SJCRH30 (cell line): ENCODE data around the gene PRSS27. TPM values are rescaled to one million over a fixed set of nuclear protein-coding genes. Genes with fewer than 3 reads are reported as not detected.
A peak's percentile ranks its signal among the peaks of the same experiment; 100 is the strongest.
"Not testable (repeated sequence)": the region's sequence is repeated elsewhere in the genome, so short reads cannot be mapped to it uniquely, and the experiment has no call there.

Experiments used
- DNase-seq, 2 experiments: peaks; one replicate each; pipeline ENCODE4 v3.0.0-alpha.2; 2015 to 2020
- H3K27ac ChIP-seq: fragments of 250-450 bp; sonication (Bioruptor Pico); 2 replicates; pipeline ENCODE4 v1.5.1; 2020; ENCODE audit warnings: mild to moderate bottlenecking, moderate library complexity
- H3K27me3 ChIP-seq: fragments of 250-450 bp; sonication (Bioruptor Pico); 2 replicates; pipeline ENCODE4 v1.5.1; 2020; ENCODE audit warnings: mild to moderate bottlenecking, moderate library complexity
- H3K36me3 ChIP-seq: fragments of 250-450 bp; sonication (Bioruptor Pico); 2 replicates; pipeline ENCODE4 v1.5.1; 2020; ENCODE audit warnings: mild to moderate bottlenecking, moderate library complexity
- H3K4me1 ChIP-seq: fragments of 250-450 bp; sonication (Bioruptor Pico); 2 replicates; pipeline ENCODE4 v1.5.1; 2020; ENCODE audit warnings: mild to moderate bottlenecking, moderate library complexity
- H3K4me3 ChIP-seq: fragments of 250-450 bp; sonication (Bioruptor Pico); 2 replicates; pipeline ENCODE4 v1.5.1; 2020; ENCODE audit warnings: mild to moderate bottlenecking, moderate library complexity
- H3K9me3 ChIP-seq: fragments of 250-450 bp; sonication (Bioruptor Pico); replicated peaks from 2 replicates; pipeline ENCODE4 v1.5.1; 2020; ENCODE audit warnings: mild to moderate bottlenecking, moderate library complexity
- total RNA-seq: library from RNA; depleted of rRNA; stranded (reverse); fragments of >200 nt; shearing (Covaris generic); gene quantifications from 2 replicates; pipeline ENCODE4 v1.2.3, GENCODE V29; 2014

Gene PRSS27
- total RNA-seq, 1 experiment from 2014 or later: 0.40 TPM

GRCh38 chr16:2691491-2692248, 28.4 kb downstream of the PRSS27 start:
- no peaks in the 10 kb centered on the region for H3K27me3 ChIP-seq
- DNase-seq: no peak
- no peaks in the 10 kb centered on the region for H3K9me3 ChIP-seq
- H3K4me1 ChIP-seq: peaks cover 12% of the 10 kb centered on the region; the same call in 1 of the 2 replicates
- H3K27ac ChIP-seq: peak overlapping the region; percentile 86; the same call in 1 of the 2 replicates
- H3K4me3 ChIP-seq: no peak overlapping the region
- H3K36me3 ChIP-seq: peaks cover 9% of the 10 kb centered on the region; the same call in 1 of the 2 replicates

- Histone ChIP-seq H3K27ac (no peak overlapping the region), H3K4me1 (peaks cover 12% of the 10 kb centered on the region; the same call in 1 of the 2 replicates), H3K36me3 (peaks cover 9% of the 10 kb centered on the region; the same call in 1 of the 2 replicates), H3K27me3 (no peaks in the 10 kb centered on the region), H3K9me3 (no peaks in the 10 kb centered on the region), H3K4me3 (no peak overlapping the region)
- DNase-seq: no peak
Observed at GRCh38 chr16:2690852-2691251, 29.2 kb downstream of the PRSS27 start.

DNA sequence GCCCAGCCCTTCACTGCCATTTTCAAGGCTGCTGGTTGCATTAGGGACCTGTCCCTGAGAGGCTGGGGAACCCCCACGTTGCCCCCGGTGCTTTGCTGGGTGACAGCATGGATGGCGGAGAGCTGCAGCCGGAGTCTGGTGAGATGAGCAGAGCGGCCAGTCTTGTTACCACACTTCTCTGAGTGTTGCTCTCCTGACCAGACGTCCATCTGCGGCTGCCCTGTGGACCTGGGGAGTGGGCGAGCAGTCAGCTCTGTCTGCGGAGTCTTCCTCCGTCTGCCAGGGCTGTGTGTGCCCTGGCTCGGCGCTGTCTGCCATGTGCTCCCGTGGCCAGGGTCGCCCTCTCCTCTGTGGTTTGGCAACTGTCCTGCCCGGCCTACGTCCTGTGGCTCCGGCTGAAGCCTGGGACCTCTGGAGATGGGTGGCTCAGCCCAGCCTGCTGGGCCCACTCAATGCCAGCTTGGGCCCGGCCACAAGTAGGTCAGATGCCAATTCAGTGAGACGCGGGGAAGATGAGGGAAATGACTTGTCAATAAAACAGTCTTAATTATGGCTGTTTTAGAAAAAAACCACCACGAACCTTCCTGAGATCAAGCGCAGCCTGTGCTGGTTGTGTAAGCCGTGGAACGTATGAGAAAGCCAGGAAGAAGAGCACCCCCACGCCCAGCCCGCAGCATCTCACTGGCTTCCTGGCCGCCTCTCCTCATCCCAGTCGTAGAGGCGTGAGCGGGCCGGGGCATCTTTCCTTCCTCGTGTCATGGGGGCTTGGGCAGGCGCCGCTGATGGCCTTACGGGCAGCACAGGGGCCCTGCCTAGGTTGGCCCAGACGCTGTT, 29.8 kb downstream of the PRSS27 start:
- Histone ChIP-seq H3K27me3 (no peaks in the 10 kb centered on the region), H3K4me3 (no peak overlapping the region), H3K9me3 (no peaks in the 10 kb centered on the region), H3K27ac (no peak overlapping the region), H3K36me3 (peaks cover 9% of the 10 kb centered on the region; the same call in 1 of the 2 replicates), H3K4me1 (peaks cover 12% of the 10 kb centered on the region; the same call in 1 of the 2 replicates)
- DNase-seq: no peak

DNA sequence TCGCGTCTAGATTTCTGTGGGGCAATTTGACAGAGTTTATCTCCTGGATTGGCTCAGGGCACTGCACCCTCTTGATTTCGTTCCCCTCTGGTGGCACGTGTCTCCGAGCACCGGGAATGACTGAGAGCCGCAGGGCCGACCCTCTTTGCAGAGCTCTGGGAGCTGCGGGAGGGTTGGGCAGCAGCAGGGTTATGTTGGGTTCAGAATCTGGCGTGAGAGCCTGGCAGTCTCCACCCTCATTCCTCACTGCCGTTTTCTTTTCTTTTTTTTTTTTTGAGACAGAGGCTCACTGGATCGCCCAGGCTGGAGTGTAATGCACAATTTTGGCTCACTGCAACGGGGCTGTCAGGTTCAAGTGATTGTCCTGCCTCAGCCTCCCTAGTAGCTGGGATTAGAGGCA, 30.6 kb downstream of the PRSS27 start:
- not testable (repeated sequence) for H3K4me3 ChIP-seq, H3K36me3 ChIP-seq, H3K27ac ChIP-seq, DNase-seq, H3K27me3 ChIP-seq, H3K9me3 ChIP-seq
- H3K4me1 ChIP-seq: peaks cover 12% of the 10 kb centered on the region; the same call in 1 of the 2 replicates

GRCh38 chr16:2687531-2688308, 32.3 kb downstream of the PRSS27 start:
- Histone ChIP-seq H3K4me3 (no peak overlapping the region), H3K36me3 (peaks cover 9% of the 10 kb centered on the region; the same call in 1 of the 2 replicates), H3K9me3 (no peaks in the 10 kb centered on the region), H3K4me1 (peaks cover 9% of the 10 kb centered on the region; the same call in 1 of the 2 replicates), H3K27me3 (no peaks in the 10 kb centered on the region), H3K27ac (no peak overlapping the region)
- no peak for DNase-seq

GRCh38 chr16:2686912-2687507, 33.0 kb downstream of the PRSS27 start:
- no peaks in the 10 kb centered on the region for H3K9me3 ChIP-seq
- peaks cover 9% of the 10 kb centered on the region; the same call in 1 of the 2 replicates for H3K36me3 ChIP-seq
- no peaks in the 10 kb centered on the region for H3K27me3 ChIP-seq
- H3K27ac ChIP-seq: no peak overlapping the region
- peaks cover 4% of the 10 kb centered on the region; the same call in 1 of the 2 replicates for H3K4me1 ChIP-seq
- H3K4me3 ChIP-seq: no peak overlapping the region
- no peak for DNase-seq

DNA sequence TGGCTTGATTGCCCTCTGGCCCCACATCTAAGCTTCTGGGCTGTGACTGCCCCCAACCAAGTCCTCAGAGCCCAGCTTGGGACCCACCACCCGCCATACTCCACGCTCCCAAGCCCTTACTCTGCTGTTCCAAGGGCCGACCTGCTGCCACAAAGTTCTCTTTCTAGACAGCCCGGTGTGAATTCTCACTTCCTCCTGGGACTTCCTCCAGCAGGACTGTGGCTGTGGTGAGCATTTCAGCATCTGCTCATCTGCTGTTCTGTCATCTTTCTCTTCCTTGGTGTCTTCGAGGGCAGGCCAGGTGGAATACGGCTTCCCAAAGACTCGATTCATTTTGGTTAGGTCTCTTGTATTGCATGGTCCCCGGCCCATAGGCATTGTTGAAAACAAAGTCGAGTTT, 33.9 kb downstream of the PRSS27 start:
- not testable (repeated sequence) for H3K9me3 ChIP-seq, H3K4me3 ChIP-seq, H3K36me3 ChIP-seq

GRCh38 chr16:2683041-2683440, 37.0 kb downstream of the PRSS27 start:
- H3K4me1 ChIP-seq, H3K36me3 ChIP-seq, H3K27me3 ChIP-seq, H3K9me3 ChIP-seq, DNase-seq: not testable (repeated sequence)
- Histone ChIP-seq H3K27ac (peak overlapping the region; percentile 26; the same call in 1 of the 2 replicates), H3K4me3 (peak overlapping the region; percentile 81)

More for the DNA sequence above, 33.9 kb downstream of the PRSS27 start:
- not testable (repeated sequence) for H3K27me3 ChIP-seq, H3K27ac ChIP-seq, H3K4me1 ChIP-seq, DNase-seq

DNA sequence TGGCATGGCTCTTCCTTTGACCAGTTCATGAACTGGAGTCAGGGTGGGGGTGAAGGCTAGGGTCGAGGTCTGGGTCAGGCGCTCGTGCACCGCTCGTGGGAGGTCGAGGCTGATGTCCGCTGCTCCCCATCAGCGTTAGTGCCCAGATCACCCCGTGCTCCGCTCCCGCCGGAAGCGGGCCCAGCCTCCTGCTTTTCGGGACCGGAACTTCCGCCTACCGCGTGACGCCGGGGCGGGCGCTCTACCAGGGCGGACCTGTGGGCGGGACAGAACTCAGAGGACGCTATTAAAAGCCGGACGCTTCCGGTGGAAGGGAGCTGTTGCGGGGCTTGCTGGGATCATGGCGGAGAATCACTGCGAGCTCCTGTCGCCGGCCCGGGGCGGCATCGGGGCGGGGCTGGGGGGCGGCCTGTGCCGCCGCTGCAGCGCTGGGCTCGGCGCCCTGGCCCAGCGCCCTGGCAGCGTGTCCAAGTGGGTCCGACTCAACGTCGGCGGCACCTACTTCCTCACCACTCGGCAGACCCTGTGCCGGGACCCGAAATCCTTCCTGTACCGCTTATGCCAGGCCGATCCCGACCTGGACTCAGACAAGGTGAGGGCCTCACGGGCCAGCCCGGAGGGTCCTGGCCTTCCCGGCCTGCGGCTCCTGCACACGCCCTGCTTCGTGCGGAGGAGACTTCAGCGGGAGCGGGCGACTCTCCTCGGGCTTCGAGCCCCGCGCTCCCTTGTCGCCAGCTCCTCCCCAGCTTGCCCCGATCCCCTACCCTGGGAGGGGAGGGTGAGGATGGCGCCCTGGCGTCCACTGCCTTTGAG, 37.6 kb downstream of the PRSS27 start, which contains the start of gene KCTD5:
Gene KCTD5 (plus strand): TSS at position 315 of the 813 bp plus-strand sequence. CDS start 26 bp downstream, at position 341.
- peak within 1 kb of the TSS; percentile 46; the same call in 1 of the 2 replicates for H3K27ac ChIP-seq
- DNase-seq: peak; percentile 94 to 95
- peak within 1 kb of the TSS; percentile 81 for H3K4me3 ChIP-seq
- no peaks in the 10 kb centered on the region for H3K36me3 ChIP-seq
- H3K4me1 ChIP-seq: peaks cover 4% of the 10 kb centered on the region; the same call in 1 of the 2 replicates
- no peaks in the 10 kb centered on the region for H3K9me3 ChIP-seq
- no peaks in the 10 kb centered on the region for H3K27me3 ChIP-seq

DNA sequence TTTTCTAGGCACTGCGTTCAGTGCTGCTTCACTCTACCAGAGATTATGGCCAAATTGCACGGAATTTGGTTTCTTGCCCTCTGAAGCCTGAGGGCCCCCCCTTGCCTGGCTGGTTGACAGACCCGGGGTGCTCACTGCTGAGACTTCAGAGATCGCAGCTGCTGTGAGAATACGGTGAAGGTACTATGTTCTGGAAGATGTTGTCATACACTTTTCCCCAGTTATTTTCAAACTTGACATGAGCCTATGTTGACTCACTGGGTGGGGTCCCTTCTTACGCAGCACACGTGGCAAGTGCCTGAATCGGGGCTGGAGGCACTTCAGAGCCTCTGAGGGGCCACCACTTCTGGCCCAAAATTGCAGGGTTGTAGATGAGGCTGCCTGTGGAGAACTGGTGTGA, 39.7 kb downstream of the PRSS27 start:
- not testable (repeated sequence) for H3K9me3 ChIP-seq, H3K36me3 ChIP-seq, H3K27me3 ChIP-seq, DNase-seq, H3K4me1 ChIP-seq, H3K4me3 ChIP-seq, H3K27ac ChIP-seq

GRCh38 chr16:2679902-2680301, 40.1 kb downstream of the PRSS27 start:
- H3K27me3 ChIP-seq, H3K36me3 ChIP-seq, H3K27ac ChIP-seq, H3K9me3 ChIP-seq, H3K4me1 ChIP-seq, DNase-seq, H3K4me3 ChIP-seq: not testable (repeated sequence)

DNA sequence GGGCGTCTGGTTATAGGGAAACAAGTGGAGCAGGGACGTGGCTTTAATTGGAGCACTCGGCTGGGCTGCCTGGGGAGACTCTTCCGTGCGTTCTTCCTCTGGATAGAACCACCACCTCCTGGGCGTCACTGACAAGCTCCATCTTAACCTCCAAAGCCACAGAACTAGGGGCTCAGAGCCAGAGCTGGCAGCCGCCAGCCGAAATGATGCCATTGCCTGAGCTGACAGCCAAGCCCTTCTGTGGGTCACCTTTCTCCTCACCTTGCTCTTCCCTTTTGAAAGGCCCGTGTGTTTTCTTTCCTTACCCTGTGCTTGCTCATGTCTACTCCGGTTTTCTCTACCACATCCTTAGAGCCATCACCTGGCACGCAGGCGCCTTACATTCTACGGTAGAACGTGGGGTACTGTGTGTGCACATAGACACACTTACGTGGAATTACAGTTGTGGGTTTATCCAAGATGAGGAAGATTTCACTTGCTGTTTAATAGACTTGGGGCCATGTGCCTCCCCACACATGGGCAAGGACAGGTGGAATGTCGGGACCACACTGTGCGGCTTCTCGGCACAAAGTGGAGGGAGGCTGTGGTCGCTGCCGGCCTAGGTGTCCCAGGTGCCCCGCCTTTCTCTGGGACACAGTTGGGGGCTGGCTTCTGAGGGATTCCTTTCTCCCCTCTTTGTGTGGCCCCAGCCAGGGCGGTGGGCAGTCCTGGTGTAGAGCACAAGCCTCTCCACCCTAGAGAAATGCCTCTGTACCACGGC, 41.6 kb downstream of the PRSS27 start:
- H3K27me3 ChIP-seq, H3K4me1 ChIP-seq, H3K9me3 ChIP-seq, H3K4me3 ChIP-seq, DNase-seq, H3K36me3 ChIP-seq, H3K27ac ChIP-seq: not testable (repeated sequence)

DNA sequence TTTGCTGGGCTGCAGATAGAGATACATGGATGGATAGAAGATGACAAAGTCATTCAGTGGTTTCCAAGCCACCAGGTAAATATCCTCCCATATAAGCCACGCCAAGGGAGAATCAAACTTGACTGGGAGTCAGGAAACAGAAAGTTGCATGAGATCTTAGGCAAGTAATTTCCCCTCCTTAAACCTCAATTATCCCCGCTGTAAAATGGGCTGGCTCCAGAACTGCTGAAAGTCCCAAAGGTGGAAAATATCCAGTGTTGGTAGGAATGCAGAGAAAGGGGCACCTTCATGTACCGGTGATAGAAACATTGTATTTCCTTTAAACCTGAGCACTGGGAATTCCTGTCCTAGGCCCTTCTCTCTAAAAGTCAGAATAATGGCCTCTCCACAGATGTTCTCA, 43.1 kb downstream of the PRSS27 start:
- not testable (repeated sequence) for DNase-seq

More for the DNA sequence above, 43.1 kb downstream of the PRSS27 start:
- H3K27me3 ChIP-seq, H3K27ac ChIP-seq, H3K9me3 ChIP-seq, H3K4me3 ChIP-seq, H3K36me3 ChIP-seq, H3K4me1 ChIP-seq: not testable (repeated sequence)
